Stimulated activated CD4-positive, alpha-beta T cell treated with anti-CD3 and anti-CD28 coated beads, TNF-alpha, amount 100 ng/mL, for 4 hours (primary cell): ENCODE data around the gene THPO.
"Not testable (repeated sequence)": the region's sequence is repeated elsewhere in the genome, so short reads cannot be mapped to it uniquely, and the experiment has no call there.

Experiments used
- DNase-seq, 3 experiments: peaks; one replicate each; pipeline ENCODE4 v3.0.0-alpha.2; 2020; ENCODE audit warnings: low read depth in 3 of 3

Gene THPO

GRCh38 chr3:184349563-184350470 is 28.2 kb downstream of the THPO start:
- DNase-seq: no peak

GRCh38 chr3:184348057-184348382 is 30.0 kb downstream of the THPO start:
- DNase-seq: no peak

GRCh38 chr3:184347321-184348056 is 30.5 kb downstream of the THPO start:
- no peak for DNase-seq

GRCh38 chr3:184346480-184347190 is 31.4 kb downstream of the THPO start:
- DNase-seq: no peak

- DNase-seq: no peak
Observed at GRCh38 chr3:184345317-184346144, 32.5 kb downstream of the THPO start.

GRCh38 chr3:184344579-184345316 is 33.3 kb downstream of the THPO start:
- DNase-seq: no peak

GRCh38 chr3:184343200-184343876 is 34.7 kb downstream of the THPO start:
- DNase-seq: no peak

- no peak for DNase-seq
Observed at GRCh38 chr3:184341925-184342324, 36.1 kb downstream of the THPO start.

- DNase-seq: not testable (repeated sequence)
Observed at GRCh38 chr3:184339451-184340135, 38.4 kb downstream of the THPO start.

- no peak for DNase-seq
Observed at GRCh38 chr3:184339001-184339400, 39.0 kb downstream of the THPO start.

- DNase-seq: no peak
Observed at GRCh38 chr3:184338511-184338945, 39.5 kb downstream of the THPO start.

GRCh38 chr3:184337981-184338380 is 40.0 kb downstream of the THPO start:
- no peak for DNase-seq

GRCh38 chr3:184337399-184337714 is 40.6 kb downstream of the THPO start, which contains the start of gene FAM131A:
FAM131A (plus strand) TSS chr3:184337600; CDS start chr3:184337631, 31 bp downstream.
- DNase-seq: no peak

GRCh38 chr3:184336547-184337398 is 41.2 kb downstream of the THPO start:
- no peak for DNase-seq

GRCh38 chr3:184335661-184336546 is 42.1 kb downstream of the THPO start:
- peak; percentile 80 to 91 (median 85) for DNase-seq

GRCh38 chr3:184335291-184335660 is 42.7 kb downstream of the THPO start:
- no peak for DNase-seq

GRCh38 chr3:184334470-184335158 is 43.4 kb downstream of the THPO start:
- no peak for DNase-seq
